HUES48 (cell line): Measurements from ENCODE around the gene FGL2.

Experiments
- H3K27ac ChIP-seq: one replicate; pipeline ENCODE4 v1.7.0; 2013; ENCODE audit warnings: low read depth, low read length, inconsistent platforms
- H3K27me3 ChIP-seq: 2 replicates; pipeline ENCODE4 v1.6.1; 2013; ENCODE audit warnings: mild to moderate bottlenecking, low read length; ENCODE audit not compliant: control insufficient read depth, insufficient read depth
- H3K36me3 ChIP-seq: 2 replicates; pipeline ENCODE4 v1.6.1; 2013; ENCODE audit warnings: low read length; ENCODE audit not compliant: control insufficient read depth, insufficient read depth
- H3K4me1 ChIP-seq: 2 replicates; pipeline ENCODE4 v1.6.1; 2013; ENCODE audit warnings: mild to moderate bottlenecking, low read length; ENCODE audit not compliant: control insufficient read depth, insufficient read depth
- H3K4me3 ChIP-seq: 2 replicates; pipeline ENCODE4 v1.5.1; 2013; ENCODE audit warnings: mild to moderate bottlenecking, low read depth, low read length
- H3K9ac ChIP-seq: 2 replicates; pipeline ENCODE4 v1.6.1; 2013; ENCODE audit warnings: mild to moderate bottlenecking, low read depth, low read length, moderate library complexity
- H3K9me3 ChIP-seq: 2 replicates; pipeline ENCODE4 v1.6.1; 2013; ENCODE audit warnings: low read length; ENCODE audit not compliant: control insufficient read depth, insufficient read depth

Gene FGL2, protein sequence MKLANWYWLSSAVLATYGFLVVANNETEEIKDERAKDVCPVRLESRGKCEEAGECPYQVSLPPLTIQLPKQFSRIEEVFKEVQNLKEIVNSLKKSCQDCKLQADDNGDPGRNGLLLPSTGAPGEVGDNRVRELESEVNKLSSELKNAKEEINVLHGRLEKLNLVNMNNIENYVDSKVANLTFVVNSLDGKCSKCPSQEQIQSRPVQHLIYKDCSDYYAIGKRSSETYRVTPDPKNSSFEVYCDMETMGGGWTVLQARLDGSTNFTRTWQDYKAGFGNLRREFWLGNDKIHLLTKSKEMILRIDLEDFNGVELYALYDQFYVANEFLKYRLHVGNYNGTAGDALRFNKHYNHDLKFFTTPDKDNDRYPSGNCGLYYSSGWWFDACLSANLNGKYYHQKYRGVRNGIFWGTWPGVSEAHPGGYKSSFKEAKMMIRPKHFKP

DNA sequence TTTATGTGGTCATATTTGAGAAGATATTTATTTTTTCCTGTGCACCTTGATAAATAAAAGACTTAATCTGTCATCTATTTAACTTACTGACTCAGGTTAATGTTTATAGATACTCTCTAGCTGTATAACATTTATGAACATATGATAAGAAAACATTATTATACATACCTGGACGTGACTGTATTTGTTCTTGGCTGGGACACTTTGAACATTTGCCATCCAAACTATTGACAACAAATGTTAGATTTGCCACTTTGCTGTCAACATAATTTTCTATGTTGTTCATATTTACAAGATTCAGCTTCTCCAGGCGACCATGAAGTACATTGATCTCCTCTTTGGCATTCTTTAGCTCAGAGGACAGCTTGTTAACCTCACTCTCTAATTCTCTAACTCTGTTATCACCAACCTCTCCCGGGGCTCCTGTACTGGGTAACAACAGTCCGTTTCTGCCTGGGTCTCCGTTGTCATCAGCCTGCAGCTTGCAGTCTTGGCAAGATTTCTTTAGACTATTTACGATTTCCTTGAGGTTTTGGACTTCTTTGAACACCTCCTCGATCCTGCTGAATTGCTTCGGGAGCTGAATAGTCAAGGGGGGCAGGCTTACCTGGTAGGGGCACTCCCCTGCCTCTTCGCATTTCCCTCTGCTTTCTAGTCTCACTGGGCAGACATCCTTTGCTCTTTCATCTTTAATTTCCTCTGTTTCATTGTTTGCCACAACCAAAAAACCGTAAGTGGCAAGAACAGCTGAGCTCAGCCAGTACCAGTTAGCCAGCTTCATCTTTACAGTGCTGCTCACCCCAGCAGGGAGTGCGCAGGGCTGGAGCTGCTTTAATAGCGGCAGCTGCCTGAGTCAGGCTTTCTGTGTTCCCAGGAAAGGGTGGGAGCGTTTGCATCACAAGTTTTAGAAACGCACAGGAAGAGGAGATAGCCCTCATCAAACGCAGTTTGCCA lies at the start of gene FGL2:
FGL2 (minus strand) TSS at position 807 of the 954 bp plus-strand sequence; CDS start at position 781, 26 bp downstream.
- peak within 1 kb of the TSS; percentile 49 for H3K4me3 ChIP-seq

DNA sequence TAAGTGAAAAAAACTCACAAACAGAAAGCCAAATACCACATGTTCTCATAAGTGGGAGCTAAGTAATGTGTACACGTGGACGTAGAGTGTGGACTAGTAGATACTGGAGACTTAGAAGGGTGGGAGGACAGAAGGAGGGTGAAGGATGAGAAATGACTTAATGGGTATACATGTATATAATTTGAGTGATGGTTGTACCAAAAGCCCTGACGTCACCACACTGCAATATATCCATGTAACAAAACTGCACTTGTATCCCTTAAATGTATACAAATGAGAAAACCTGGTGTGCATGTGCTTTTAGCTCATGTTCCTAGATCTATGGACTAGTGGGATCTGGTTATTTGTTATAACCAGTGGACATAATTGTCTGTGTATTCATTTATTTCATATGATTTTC lies 48.5 kb upstream of the FGL2 start:
- Histone ChIP-seq H3K9me3 (no peaks in the 10 kb centered on the region), H3K4me3 (no peak overlapping the region), H3K27me3 (no peaks in the 10 kb centered on the region), H3K27ac (no peak overlapping the region), H3K36me3 (no peaks in the 10 kb centered on the region), H3K4me1 (peaks cover 2% of the 10 kb centered on the region; the same call in 1 of the 2 replicates), H3K9ac (no peak overlapping the region)

More for the DNA sequence above, at the start of gene FGL2:
- no peak within 1 kb of the TSS for H3K27ac ChIP-seq
- H3K9ac ChIP-seq, result no peak within 1 kb of the TSS
- H3K36me3 ChIP-seq, result no peaks in the 10 kb centered on the region
- H3K4me1 ChIP-seq, result no peaks in the 10 kb centered on the region
- no peaks in the 10 kb centered on the region for H3K9me3 ChIP-seq
- peaks cover 3% of the 10 kb centered on the region; the same call in 1 of the 2 replicates for H3K27me3 ChIP-seq

DNA sequence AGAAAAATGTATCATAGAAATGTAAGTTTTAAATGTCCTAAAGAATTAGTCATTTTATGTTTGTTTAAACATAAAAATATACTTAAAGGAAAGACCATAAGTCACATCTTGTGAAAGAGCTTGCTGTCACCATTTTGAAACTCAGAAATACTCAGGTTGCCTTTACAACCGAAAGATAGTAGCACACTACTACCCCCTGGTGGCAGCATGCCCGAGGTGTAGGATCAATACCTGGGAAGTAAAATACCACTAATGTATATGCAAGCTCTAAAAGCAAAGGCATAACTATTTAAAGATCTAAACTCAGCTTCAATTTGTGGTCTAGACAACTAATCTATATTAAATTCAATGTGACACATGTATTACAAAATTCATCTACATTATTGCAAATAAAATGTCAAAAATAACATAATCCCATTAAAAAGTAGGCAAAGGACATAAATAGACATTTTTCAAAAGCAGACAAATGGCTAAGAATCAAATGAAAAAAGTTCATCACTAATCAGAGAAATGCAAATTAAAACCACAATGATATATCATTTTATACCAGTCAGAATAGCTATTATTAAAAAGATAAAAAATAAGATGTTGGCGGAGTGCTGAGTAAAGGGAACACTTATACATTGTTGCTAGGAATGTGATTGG lies 47.7 kb upstream of the FGL2 start:
- H3K4me3 ChIP-seq, result no peak overlapping the region
- H3K36me3 ChIP-seq, result no peaks in the 10 kb centered on the region
- H3K9me3 ChIP-seq, result no peaks in the 10 kb centered on the region
- no peak overlapping the region for H3K27ac ChIP-seq
- H3K9ac ChIP-seq, result no peak overlapping the region
- no peaks in the 10 kb centered on the region for H3K27me3 ChIP-seq
- H3K4me1 ChIP-seq, result peaks cover 10% of the 10 kb centered on the region

DNA sequence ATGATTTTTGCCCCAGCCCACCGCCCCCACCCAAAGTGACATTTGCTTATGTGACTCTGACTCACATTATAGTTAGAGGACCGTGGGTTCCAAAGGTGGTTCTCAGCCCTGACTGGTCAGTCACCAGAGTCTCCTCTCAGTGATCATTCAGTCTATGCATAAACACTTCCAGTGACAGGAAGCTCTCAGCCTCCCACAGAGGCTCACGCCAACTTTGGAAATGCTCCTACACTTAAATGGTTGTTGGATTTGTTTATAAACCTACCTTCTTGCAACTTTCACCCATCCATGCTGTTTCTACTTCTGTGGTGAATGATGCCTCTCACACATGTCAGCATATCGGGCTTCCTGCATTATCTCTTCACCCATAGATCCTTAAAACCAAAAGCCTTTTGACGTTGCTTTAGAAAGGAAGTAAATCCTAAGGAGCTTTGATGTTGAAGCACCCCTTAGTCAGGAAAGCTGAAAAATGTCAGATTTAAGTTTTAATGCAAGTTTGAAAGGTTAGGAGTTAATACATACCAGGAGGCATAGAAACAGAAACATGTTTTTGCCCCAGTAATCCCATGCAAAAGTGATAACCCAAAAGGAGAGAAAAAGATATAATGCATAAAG lies 46.5 kb upstream of the FGL2 start:
- Histone ChIP-seq H3K27me3 (no peaks in the 10 kb centered on the region), H3K36me3 (no peaks in the 10 kb centered on the region), H3K27ac (no peak overlapping the region), H3K4me1 (peaks cover 18% of the 10 kb centered on the region), H3K4me3 (no peak overlapping the region), H3K9me3 (no peaks in the 10 kb centered on the region), H3K9ac (no peak overlapping the region)

DNA sequence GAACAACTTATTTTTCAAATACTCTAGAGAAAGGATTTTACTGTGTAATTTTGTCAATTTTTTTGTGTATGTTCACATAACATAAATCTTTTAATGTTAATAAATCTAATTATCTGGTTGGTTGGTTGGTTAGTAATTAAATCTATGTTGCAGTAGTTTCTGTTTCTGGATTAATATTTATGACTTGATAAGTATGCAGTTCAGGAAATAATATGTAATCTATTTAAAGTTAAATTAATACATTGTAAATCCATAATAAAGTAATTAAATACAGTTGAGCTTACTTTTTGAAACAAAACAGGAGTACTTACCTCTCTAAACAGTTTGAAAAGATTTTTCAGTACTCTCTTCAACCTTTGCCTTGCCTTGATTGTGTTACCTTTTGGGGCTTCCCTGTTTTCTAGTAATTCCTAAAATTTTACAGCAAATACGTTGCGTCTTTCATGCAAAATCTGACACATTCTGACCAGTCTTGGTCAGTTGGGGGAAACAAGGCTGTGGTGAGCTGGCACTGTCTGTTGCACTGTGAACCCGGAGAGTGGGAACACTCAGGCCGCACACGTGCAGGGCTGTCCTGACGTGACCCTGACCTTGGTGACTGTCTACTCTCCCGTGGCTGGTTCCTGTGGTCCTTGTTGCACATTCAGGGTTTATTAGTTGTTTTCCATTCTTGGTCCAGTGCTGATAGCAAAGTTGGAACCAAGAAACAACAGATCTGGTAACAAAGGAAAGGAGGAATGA lies 45.6 kb upstream of the FGL2 start:
- no peaks in the 10 kb centered on the region for H3K36me3 ChIP-seq
- H3K4me1 ChIP-seq, result peaks cover 18% of the 10 kb centered on the region
- H3K27me3 ChIP-seq, result no peaks in the 10 kb centered on the region
- H3K4me3 ChIP-seq, result no peak overlapping the region
- H3K9ac ChIP-seq, result no peak overlapping the region
- no peak overlapping the region for H3K27ac ChIP-seq
- no peaks in the 10 kb centered on the region for H3K9me3 ChIP-seq

DNA sequence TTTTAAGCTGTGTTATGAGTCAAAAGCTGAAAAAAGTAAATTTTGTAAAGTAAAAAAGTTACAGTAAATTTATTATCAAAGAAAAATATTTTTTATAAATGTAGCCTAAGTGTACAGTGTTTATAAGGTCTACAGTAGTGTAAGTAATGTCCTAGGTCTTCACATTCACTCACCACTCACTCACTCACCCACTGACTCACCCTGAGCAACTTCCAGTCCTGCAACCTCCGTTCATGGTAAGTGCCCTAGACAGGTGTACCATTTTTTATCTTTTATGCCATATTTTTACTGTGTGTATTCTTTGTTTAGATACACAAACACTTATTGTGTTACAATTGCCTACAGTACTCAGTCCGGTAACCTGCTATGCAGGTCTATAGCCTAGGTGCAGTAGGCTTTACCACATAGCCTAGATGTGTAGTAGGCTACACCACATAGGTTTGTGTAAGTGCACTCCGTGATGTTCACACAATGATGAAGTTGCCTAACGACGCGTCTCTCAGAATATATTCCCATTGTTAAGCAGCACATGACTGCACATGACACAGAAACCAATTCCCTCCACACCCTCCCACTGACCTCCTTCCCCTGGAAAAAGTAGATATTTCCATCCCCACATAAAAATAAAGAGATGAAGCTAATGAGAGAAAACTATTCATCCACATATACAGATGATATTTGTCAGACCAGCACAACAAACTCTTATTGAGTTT lies 44.8 kb upstream of the FGL2 start:
- Histone ChIP-seq H3K4me3 (no peak overlapping the region), H3K36me3 (no peaks in the 10 kb centered on the region), H3K9me3 (no peaks in the 10 kb centered on the region), H3K4me1 (peaks cover 18% of the 10 kb centered on the region), H3K27ac (no peak overlapping the region), H3K9ac (no peak overlapping the region), H3K27me3 (no peaks in the 10 kb centered on the region)

DNA sequence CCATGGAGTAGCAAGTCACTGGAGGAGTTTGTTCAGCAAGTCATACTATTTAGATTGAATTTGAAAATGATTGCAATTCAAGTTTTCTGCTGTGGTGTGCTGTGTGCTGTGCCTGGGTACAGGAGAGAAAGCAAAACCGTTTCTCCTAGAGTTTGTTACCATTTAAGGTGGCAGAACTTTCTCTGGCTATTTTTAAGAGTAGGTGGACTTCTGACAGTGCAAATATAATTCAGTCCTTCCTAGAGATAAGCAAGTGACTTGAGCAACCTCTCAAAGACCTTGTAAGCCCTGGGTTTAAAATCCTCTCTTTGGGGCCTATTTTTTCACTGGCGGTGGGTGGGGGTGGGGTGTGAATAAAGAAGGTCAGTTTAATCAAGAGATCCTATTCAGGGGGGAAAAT lies 42.9 kb upstream of the FGL2 start:
- no peak overlapping the region for H3K9ac ChIP-seq
- H3K4me1 ChIP-seq, result peaks cover 18% of the 10 kb centered on the region
- no peaks in the 10 kb centered on the region for H3K27me3 ChIP-seq
- H3K4me3 ChIP-seq, result no peak overlapping the region
- H3K9me3 ChIP-seq, result no peaks in the 10 kb centered on the region
- no peak overlapping the region for H3K27ac ChIP-seq
- H3K36me3 ChIP-seq, result no peaks in the 10 kb centered on the region

DNA sequence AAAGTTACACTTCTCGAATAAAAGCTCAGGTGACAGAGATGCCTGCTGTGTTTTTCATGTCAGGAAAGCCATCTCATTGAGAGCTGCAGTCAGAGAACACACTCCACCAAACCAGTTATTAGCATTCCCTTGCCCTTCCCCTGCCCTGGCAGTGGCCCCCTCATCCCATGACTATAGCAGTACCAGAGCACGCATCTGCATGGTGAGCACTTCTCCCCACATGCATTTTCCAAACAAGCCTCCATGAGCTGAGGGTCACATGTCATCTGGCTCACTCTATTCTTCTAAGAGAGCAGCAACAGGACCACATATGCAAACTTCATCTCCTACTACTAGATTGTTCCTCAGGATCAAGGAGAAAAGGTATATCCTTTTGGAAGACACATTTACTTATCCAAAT lies 42.4 kb upstream of the FGL2 start:
- Histone ChIP-seq H3K27me3 (no peaks in the 10 kb centered on the region), H3K36me3 (no peaks in the 10 kb centered on the region), H3K9ac (no peak overlapping the region), H3K4me1 (peaks cover 18% of the 10 kb centered on the region), H3K4me3 (no peak overlapping the region), H3K27ac (no peak overlapping the region), H3K9me3 (no peaks in the 10 kb centered on the region)

DNA sequence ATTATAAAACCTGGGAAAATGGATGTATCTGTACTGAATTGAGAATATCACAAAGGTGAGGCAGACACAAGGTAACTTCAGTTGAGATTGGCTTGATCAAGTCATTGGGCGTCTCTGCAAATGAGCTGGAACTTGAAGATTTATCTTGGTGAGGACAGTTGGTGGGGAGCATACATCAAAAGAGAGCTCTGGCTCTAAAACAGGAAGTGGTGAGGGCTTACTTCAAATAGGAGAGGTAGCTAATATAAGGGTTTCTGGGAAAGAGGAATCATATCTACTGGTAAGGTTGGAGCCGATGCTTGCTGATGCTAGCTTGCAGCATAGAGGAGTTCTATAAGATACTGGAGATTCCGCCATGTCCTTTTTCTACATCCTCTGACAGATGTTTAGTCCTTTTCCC lies 39.9 kb upstream of the FGL2 start:
- no peaks in the 10 kb centered on the region for H3K36me3 ChIP-seq
- H3K9ac ChIP-seq, result no peak overlapping the region
- H3K9me3 ChIP-seq, result no peaks in the 10 kb centered on the region
- H3K4me1 ChIP-seq, result peaks cover 18% of the 10 kb centered on the region
- H3K27ac ChIP-seq, result no peak overlapping the region
- no peak overlapping the region for H3K4me3 ChIP-seq
- H3K27me3 ChIP-seq, result no peaks in the 10 kb centered on the region
